Pons (tissue), 1 donor: Measurements from ENCODE around the gene IRF1.
"Not testable (repeated sequence)": the region's sequence is repeated elsewhere in the genome, so short reads cannot be mapped to it uniquely, and the experiment has no call there.

Experiments
- DNase-seq: peaks from one replicate; pipeline ENCODE4 v3.0.0-alpha.2; 2016; ENCODE audit warnings: low spot score

Gene IRF1

DNA sequence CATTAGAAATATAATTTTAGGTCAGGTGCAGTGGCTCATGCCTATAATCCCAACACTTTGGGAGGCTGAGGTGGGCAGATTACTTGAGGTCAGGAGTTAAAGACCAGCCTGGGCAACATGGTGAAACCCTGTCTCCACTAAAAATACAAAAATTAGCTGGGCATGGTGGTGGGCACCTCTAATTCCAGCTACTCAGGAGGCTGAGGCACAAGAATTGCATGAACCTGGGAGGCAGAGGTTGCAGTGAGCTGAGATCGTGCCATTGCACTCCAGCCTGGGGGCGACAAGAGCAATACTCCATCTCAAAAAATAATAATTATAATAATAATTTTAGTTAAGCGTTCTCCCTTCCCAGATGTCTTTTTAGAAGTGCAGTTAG lies 52.3 kb downstream of the IRF1 start:
- DNase-seq: not testable (repeated sequence)

DNA sequence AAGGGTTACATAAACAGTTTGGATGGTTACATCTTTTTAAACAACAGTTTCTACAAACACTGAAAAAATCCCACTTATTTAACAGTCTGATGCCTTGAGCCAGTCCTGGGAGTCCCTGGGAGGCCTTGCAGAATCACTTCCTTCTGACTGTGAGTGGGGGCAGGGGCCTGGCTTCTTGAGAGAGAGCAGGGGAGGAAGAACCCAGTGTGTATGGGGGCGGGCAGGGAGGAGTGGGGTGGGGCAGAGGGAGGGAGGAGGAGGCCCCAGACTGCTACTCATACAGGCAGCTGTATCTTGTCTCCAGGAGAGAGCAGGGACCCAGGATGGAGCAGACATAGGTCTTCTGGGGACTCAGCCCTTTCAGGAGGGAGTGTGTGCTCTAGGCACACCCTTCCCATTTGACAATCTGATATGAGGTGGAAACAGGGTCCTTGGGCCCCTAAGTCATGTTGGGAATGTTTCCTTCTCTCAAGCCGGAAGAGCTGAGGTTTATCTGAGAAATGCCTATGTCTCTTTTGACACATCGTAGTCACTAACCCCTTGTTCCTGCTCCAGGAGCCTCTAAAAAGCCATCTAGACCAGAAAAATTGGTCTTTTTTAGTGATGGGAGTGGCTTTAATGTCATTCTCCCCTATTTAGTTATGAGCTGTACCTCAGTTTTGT lies 52.8 kb downstream of the IRF1 start:
- DNase-seq: no peak

DNA sequence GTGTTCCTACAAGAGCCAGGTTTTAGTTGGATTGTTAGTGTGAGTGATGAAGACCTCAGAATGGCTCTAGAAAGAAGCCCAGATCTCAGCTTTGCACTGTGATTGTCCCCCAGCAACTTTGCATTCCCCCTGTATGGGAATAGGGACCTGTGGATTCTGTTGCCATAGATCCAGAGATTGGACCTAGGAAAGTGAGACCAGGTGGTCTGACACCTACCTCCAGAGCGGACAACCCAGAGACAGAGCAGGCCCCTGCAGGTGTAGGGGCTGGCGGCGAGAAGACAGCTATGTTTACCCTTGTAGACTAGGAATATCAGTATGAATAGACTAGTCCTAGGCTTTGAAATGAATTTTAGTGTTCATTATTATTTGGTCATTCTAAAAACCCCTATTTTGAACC lies 53.6 kb downstream of the IRF1 start:
- no peak for DNase-seq

DNA sequence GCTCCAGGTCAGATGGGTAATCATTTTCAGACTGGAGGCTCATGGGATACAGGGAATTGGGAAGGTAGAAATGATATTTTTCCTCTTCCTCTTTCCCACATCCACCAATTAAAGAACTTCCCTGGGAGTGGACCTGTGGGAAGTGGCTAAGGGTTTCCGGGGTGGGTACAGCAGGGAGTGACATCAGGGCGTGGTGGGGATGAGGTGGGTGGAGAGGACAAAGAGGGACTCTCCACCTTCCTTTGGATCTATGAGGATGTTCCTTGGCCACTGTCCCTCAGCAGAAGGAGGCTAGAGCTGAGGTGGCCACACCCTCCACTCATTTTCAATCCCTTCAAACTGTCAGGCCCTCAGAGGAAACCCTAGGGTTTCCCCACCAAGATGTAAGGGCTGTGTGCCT lies 54.7 kb downstream of the IRF1 start:
- DNase-seq: no peak

DNA sequence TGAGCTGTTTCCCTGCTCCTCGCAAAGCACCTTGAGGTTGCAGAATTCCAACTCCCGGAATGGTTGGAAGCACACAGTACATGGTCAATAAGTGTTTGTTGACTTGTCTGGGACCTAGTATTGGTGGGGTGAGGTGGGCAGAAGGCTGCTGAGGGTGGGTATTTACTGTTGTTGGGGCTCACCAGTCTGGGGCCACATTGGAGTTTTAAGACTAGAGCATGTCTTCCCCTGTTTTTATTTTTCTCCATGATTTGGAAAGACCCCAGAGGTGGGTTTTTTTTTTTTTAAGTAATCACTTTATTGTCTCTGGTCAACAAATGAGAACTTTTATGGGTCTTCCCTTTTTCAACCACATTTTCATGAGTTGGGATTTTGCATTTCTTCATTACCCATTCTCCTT lies 55.1 kb downstream of the IRF1 start:
- DNase-seq: no peak

DNA sequence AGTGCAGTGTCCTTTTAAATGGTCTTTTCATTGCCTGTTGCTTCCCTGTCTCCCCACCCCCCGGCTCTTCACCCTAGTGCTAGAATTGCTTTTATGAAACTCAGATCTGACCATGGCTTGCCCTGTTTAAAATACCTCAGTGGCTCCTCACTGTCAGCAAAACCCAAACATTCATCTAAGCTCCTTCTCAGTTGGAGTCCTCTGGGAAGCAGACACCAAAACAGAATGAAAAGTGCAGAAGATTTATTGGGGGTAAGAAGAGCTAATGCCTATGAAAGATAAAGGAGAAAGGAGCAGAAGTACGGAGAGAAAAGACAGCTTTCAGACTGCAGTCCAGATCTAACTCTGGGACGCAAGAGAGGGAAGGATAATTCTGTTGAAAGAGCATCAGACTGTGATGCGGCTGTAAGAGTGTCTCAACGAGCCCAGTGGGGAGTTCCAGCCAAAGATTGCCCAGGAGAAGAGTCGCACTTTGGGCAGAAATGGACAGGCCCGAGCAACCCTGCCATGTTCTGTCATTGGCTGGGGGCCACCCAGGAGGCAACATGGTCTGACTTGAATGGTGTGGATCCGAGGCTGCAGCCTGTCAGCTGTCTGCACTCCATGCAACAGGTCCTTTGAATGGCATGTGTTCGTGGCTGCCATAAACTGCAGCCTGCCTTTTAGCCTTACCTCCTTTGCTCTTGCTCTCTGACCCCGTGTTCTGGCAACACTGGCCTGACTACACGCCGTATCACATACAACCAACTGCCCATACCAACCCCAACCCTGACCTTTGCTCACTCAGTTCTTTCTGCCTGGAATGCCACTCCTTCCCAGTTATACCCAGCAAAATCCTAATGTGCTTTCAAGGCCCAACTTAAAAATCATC lies 55.9 kb downstream of the IRF1 start:
- DNase-seq: no peak

DNA sequence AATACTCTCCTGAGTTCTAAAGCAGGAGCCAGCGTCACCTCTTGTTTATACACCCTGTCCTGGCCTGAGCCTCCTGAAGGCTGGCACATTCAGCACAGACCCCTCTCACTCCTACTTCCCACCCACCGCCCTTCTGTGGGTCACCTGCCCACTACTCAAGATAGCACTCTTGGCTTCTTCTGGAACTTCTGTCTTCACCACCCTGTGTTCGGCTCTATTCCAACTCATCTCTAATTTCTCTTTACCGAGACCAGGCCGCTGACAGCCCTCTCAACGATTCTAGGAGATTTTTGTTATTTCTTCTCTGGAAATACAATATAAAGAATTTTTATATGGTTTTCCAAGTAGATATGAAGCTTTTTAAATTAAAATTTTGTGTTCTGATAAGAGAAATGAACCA lies 57.4 kb downstream of the IRF1 start:
- no peak for DNase-seq

DNA sequence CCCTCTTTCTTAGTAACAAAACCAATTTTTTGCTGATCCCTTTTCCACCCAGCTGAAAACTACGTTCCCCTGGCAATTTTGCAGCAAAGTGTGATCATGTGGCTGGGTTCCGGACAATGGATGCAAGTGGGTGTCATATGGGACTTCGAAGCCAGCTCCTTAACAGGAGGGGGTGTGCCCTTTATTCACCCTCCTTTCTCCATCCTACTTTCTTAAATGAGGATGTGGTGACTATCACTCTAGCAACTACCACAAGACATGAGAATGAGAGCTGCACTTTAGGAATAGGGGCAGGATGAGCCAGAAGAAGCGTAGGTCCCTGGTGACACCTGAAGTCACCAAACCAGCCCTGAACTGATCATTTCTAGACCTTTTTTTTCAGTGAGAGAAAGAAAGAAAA lies 58.9 kb downstream of the IRF1 start:
- no peak for DNase-seq
